HG03460 (cell line): ENCODE results near the gene ZBED1.
"Not testable (repeated sequence)": the region's sequence is repeated elsewhere in the genome, so short reads cannot be mapped to it uniquely, and the experiment has no call there.

ENCODE experiments used
- ATAC-seq: cut with Tn5 transposase; IDR thresholded peaks from one replicate; pipeline ENCODE4 v1.9.1; 2021; ENCODE audit not compliant: unreplicated experiment

ZBED1 gene

GRCh38 chrX:2520539-2520938 lies 19.8 kb upstream of the ZBED1 start:
- ATAC-seq: no peak

GRCh38 chrX:2519638-2520037 lies 18.9 kb upstream of the ZBED1 start:
- not testable (repeated sequence) for ATAC-seq

- peak; percentile 4 for ATAC-seq
Observed at GRCh38 chrX:2517055-2517454, 16.3 kb upstream of the ZBED1 start.

- ATAC-seq: peak; percentile 46
Observed at GRCh38 chrX:2516623-2517022, 15.8 kb upstream of the ZBED1 start.

GRCh38 chrX:2514131-2514530 lies 13.4 kb upstream of the ZBED1 start:
- ATAC-seq: no peak

- no peak for ATAC-seq
Observed at GRCh38 chrX:2513121-2513664, 12.4 kb upstream of the ZBED1 start.

GRCh38 chrX:2512501-2512900 lies 11.7 kb upstream of the ZBED1 start:
- ATAC-seq: no peak

GRCh38 chrX:2511326-2511725 lies 10.6 kb upstream of the ZBED1 start:
- no peak for ATAC-seq

GRCh38 chrX:2508648-2509335 lies 8.0 kb upstream of the ZBED1 start:
- ATAC-seq: no peak

- ATAC-seq: no peak
Observed at GRCh38 chrX:2507904-2508627, 7.3 kb upstream of the ZBED1 start.

GRCh38 chrX:2507196-2507595 lies 6.4 kb upstream of the ZBED1 start:
- ATAC-seq: no peak

- not testable (repeated sequence) for ATAC-seq
Observed at GRCh38 chrX:2505341-2505740, 4.6 kb upstream of the ZBED1 start.

- ATAC-seq: no peak
Observed at GRCh38 chrX:2504706-2505332, 4.0 kb upstream of the ZBED1 start.

- no peak for ATAC-seq
Observed at GRCh38 chrX:2503591-2504500, 3.1 kb upstream of the ZBED1 start.

GRCh38 chrX:2502668-2503519 lies 2.1 kb upstream of the ZBED1 start:
- ATAC-seq: no peak

GRCh38 chrX:2502120-2502667 lies 1.4 kb upstream of the ZBED1 start:
- ATAC-seq: no peak

- no peak for ATAC-seq
Observed at GRCh38 chrX:2501559-2502102, 855 bp upstream of the ZBED1 start.

- peak; percentile 48 for ATAC-seq
Observed at GRCh38 chrX:2500091-2500802, 529 bp downstream of the ZBED1 start.

- no peak for ATAC-seq
Observed at GRCh38 chrX:2499507-2499906, 1.3 kb downstream of the ZBED1 start.
